ENCODE measurements around the gene P2RX7.

DNA sequence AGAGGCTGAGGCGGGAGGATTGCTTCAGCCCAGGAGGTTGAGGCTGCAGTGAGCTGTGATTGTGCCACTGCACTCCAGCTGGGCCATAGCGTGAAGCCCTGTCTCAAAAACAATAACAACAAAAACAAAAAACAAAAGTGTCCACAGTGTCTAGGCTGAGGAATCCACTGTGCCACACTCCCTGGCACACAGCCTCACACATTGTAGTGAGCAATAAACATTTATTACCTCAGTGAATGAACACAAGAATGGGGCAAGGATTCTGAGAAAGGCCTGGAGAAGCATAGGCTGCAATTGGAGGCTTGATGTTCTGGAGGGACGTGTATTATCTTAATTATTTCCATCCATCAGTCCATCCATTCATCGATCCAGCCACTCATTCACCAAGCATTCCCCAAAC lies 17.1 kb upstream of the P2RX7 start:
- TF ChIP-seq, protein P1, sequence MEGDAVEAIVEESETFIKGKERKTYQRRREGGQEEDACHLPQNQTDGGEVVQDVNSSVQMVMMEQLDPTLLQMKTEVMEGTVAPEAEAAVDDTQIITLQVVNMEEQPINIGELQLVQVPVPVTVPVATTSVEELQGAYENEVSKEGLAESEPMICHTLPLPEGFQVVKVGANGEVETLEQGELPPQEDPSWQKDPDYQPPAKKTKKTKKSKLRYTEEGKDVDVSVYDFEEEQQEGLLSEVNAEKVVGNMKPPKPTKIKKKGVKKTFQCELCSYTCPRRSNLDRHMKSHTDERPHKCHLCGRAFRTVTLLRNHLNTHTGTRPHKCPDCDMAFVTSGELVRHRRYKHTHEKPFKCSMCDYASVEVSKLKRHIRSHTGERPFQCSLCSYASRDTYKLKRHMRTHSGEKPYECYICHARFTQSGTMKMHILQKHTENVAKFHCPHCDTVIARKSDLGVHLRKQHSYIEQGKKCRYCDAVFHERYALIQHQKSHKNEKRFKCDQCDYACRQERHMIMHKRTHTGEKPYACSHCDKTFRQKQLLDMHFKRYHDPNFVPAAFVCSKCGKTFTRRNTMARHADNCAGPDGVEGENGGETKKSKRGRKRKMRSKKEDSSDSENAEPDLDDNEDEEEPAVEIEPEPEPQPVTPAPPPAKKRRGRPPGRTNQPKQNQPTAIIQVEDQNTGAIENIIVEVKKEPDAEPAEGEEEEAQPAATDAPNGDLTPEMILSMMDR (IDR thresholded peaks at IDR 0.05): no peak
- no peak for TF ChIP-seq POLR2A (IDR thresholded peaks at IDR 0.05)
